ENCODE results near the gene WDR81. TPM values are rescaled to one million over a fixed set of nuclear protein-coding genes. Genes with fewer than 3 reads are reported as not detected.

The WDR81 gene
- total RNA-seq, 1 experiment from 2014 or later, result 19.4 TPM

- no TSS peak for BruUV-seq (replicated peaks)
- ChIA-PET CTCF (no interaction called here), POLR2A (ENCODE audit: low non-redundant PET) (interaction anchor here (0.5 to 0.6 kb wide), 3 partner anchors 14 to 702 kb away, joined by 3 to 12 read pairs (median 3); no protein-coding TSS in a partner anchor)
These were observed 30.8 kb downstream of the WDR81 start for GRCh38 chr17:1755252-1755826.

GRCh38 chr17:1755827-1756262 lies 31.3 kb downstream of the WDR81 start:
- TF ChIP-seq EZH2 (IDR thresholded peaks at IDR 0.05; ENCODE audit: borderline replicate concordance, low read depth, low read length, poor library complexity, severe bottlenecking) (no peak), CTCF (conservative IDR thresholded peaks at IDR 0.05; ENCODE audit: low read depth, low read length) (no peak)
- BruUV-seq (replicated peaks), result no TSS peak
- intact Hi-C loops (cut with micrococcal nuclease; ENCODE audit: unreplicated experiment), result no loop called here
- H3K36me3 ChIP-seq (ENCODE audit: insufficient read depth, low read length, poor library complexity, severe bottlenecking), result no peaks in the 10 kb centered on the region
- ChIA-PET POLR2A (ENCODE audit: low non-redundant PET) (interaction anchor here (0.5 to 0.6 kb wide), 3 partner anchors 13 to 701 kb away, joined by 3 to 12 read pairs (median 3); no protein-coding TSS in a partner anchor), CTCF (no interaction called here)
- H3K9me3 ChIP-seq (ENCODE audit: low read depth, low read length, poor library complexity, severe bottlenecking), result no peaks in the 10 kb centered on the region
- no peak for DNase-seq (ENCODE audit: low spot score)
- no peak overlapping the region for H3K27ac ChIP-seq (ENCODE audit: low read depth, low read length, poor library complexity, severe bottlenecking)
- H3K4me1 ChIP-seq (ENCODE audit: insufficient read depth, low read length, poor library complexity, severe bottlenecking), result no peaks in the 10 kb centered on the region
- no peak overlapping the region for H3K4me3 ChIP-seq (ENCODE audit: low read depth, low read length, poor library complexity, severe bottlenecking)
- no peaks in the 10 kb centered on the region for H3K27me3 ChIP-seq (replicated peaks; ENCODE audit: insufficient read depth, low read depth, low read length, poor library complexity)

More at GRCh38 chr17:1755252-1755826, 30.8 kb downstream of the WDR81 start:
- H3K4me3 ChIP-seq (ENCODE audit: low read depth, low read length, poor library complexity, severe bottlenecking), result no peak overlapping the region
- intact Hi-C loops (cut with micrococcal nuclease; ENCODE audit: unreplicated experiment), result no loop called here
- TF ChIP-seq CTCF (conservative IDR thresholded peaks at IDR 0.05; ENCODE audit: low read depth, low read length) (no peak), EZH2 (IDR thresholded peaks at IDR 0.05; ENCODE audit: borderline replicate concordance, low read depth, low read length, poor library complexity, severe bottlenecking) (no peak)
- H3K9me3 ChIP-seq (ENCODE audit: low read depth, low read length, poor library complexity, severe bottlenecking), result no peaks in the 10 kb centered on the region
- H3K27ac ChIP-seq (ENCODE audit: low read depth, low read length, poor library complexity, severe bottlenecking), result no peak overlapping the region
- H3K36me3 ChIP-seq (ENCODE audit: insufficient read depth, low read length, poor library complexity, severe bottlenecking), result no peaks in the 10 kb centered on the region
- no peaks in the 10 kb centered on the region for H3K27me3 ChIP-seq (replicated peaks; ENCODE audit: insufficient read depth, low read depth, low read length, poor library complexity)
- H3K4me1 ChIP-seq (ENCODE audit: insufficient read depth, low read length, poor library complexity, severe bottlenecking), result no peaks in the 10 kb centered on the region
- DNase-seq (ENCODE audit: low spot score), result no peak

- no peaks in the 10 kb centered on the region for H3K27me3 ChIP-seq (replicated peaks; ENCODE audit: insufficient read depth, low read depth, low read length, poor library complexity)
- no peak overlapping the region for H3K27ac ChIP-seq (ENCODE audit: low read depth, low read length, poor library complexity, severe bottlenecking)
- H3K4me1 ChIP-seq (ENCODE audit: insufficient read depth, low read length, poor library complexity, severe bottlenecking), result peaks cover 20% of the 10 kb centered on the region
- no peak for TF ChIP-seq EZH2 (IDR thresholded peaks at IDR 0.05; ENCODE audit: borderline replicate concordance, low read depth, low read length, poor library complexity, severe bottlenecking)
- TF ChIP-seq CTCF (conservative IDR thresholded peaks at IDR 0.05; ENCODE audit: low read depth, low read length), result no peak
- no peak overlapping the region for H3K4me3 ChIP-seq (ENCODE audit: low read depth, low read length, poor library complexity, severe bottlenecking)
- ChIA-PET POLR2A (ENCODE audit: low non-redundant PET) (no interaction called here), CTCF (no interaction called here)
- no peaks in the 10 kb centered on the region for H3K36me3 ChIP-seq (ENCODE audit: insufficient read depth, low read length, poor library complexity, severe bottlenecking)
- no TSS peak for BruUV-seq (replicated peaks)
- H3K9me3 ChIP-seq (ENCODE audit: low read depth, low read length, poor library complexity, severe bottlenecking), result no peaks in the 10 kb centered on the region
- intact Hi-C loops (cut with micrococcal nuclease; ENCODE audit: unreplicated experiment), result no loop called here
- no peak for DNase-seq (ENCODE audit: low spot score)
These were observed 34.3 kb downstream of the WDR81 start for GRCh38 chr17:1758807-1759206.
